SU-DHL-6 (cell line): ENCODE data around the gene KCND2.

Source experiments
- EZH2phosphoT487 ChIP-seq: fragments of 200-600 bp; sonication (generic), shearing (Covaris generic); conservative IDR thresholded peaks from 2 replicates; pipeline ENCODE4 v1.6.1; 2018; ENCODE audit warnings: mild to moderate bottlenecking, antibody characterized with exemption, low read length, moderate library complexity, mixed read lengths
- TF ChIP-seq, protein P1 (sequence below): fragments of 200-600 bp; sonication (generic); IDR thresholded peaks from one replicate; pipeline ENCODE4 v1.5.1; 2017; ENCODE audit warnings: antibody characterized with exemption, mild to moderate bottlenecking, low read length, moderate library complexity; ENCODE audit not compliant: insufficient read depth, poor library complexity, severe bottlenecking

DNA sequence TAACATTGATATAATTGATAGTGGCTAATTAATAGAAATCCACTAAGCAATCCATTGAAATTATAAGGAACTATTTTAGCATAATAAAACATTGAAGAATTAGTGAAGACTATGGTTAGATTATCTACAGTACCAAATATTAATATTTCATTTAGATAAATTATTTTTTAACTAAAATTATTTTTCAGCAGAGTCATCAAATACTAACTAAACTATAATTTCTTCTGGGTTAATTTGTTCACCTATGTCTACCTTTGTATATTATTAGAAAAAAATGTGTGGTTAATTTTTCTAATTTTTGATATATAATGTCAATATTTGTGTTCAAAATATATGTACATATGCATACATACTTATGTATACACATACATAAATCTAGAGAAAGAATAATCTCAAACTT, 140.2 kb downstream of the KCND2 start:
- TF ChIP-seq, protein P1, sequence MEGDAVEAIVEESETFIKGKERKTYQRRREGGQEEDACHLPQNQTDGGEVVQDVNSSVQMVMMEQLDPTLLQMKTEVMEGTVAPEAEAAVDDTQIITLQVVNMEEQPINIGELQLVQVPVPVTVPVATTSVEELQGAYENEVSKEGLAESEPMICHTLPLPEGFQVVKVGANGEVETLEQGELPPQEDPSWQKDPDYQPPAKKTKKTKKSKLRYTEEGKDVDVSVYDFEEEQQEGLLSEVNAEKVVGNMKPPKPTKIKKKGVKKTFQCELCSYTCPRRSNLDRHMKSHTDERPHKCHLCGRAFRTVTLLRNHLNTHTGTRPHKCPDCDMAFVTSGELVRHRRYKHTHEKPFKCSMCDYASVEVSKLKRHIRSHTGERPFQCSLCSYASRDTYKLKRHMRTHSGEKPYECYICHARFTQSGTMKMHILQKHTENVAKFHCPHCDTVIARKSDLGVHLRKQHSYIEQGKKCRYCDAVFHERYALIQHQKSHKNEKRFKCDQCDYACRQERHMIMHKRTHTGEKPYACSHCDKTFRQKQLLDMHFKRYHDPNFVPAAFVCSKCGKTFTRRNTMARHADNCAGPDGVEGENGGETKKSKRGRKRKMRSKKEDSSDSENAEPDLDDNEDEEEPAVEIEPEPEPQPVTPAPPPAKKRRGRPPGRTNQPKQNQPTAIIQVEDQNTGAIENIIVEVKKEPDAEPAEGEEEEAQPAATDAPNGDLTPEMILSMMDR, result no peak
- no peak for TF ChIP-seq EZH2phosphoT487
